ENCODE data around the gene ATXN1L.

The ATXN1L gene

DNA sequence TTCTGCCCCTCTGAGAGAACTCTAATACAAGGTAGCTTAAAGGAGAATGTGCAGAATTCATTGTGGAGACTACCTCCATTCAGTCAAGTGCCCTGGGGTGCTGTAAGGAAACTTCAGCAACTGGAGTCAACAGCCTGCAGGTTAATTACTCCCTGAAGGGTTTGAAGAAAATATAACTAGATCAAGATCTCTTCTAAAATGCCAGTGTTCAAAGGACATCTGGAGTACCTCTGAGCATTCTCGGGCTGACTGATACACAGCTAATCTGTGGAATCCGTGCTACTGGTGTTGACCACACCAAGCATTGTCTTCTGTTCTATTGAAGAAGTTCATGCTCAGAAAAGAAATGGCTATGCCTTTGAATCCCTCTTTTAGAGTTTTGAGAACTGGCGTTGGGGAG lies 11.5 kb upstream of the ATXN1L start:
- TF ChIP-seq CTCF (IDR thresholded peaks at IDR 0.05) = no peak
- no peak for DNase-seq
- no peaks in the 10 kb centered on the region for H3K36me3 ChIP-seq
- intact Hi-C loops (cut with DNase I; ENCODE audit: low total_unique reads) = no loop called here
- no peaks in the 10 kb centered on the region for H3K27me3 ChIP-seq
- H3K4me3 ChIP-seq = no peak overlapping the region
- no peaks in the 10 kb centered on the region for H3K4me1 ChIP-seq
- no peaks in the 10 kb centered on the region for H3K9me3 ChIP-seq
- no peak overlapping the region for H3K27ac ChIP-seq

DNA sequence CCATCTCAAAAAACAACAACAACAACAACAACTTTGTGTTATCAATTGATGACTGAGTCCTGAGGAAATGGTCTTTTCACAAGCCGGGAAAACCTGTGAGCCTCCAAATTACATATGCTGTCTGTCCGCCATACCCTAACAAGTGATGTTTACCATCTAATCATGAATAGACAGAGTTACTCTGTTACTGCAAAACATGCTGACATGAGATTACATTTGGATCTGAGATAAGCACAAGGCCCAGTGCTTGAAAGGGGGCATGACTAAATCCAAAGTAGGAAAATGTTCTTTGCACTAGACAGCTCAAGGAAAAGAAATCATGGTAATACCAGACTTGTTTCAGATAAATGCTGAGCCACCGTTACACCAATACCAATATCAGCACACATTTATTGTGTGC lies 8.6 kb upstream of the ATXN1L start:
- Histone ChIP-seq H3K4me1 (no peaks in the 10 kb centered on the region), H3K36me3 (no peaks in the 10 kb centered on the region), H3K27me3 (no peaks in the 10 kb centered on the region), H3K27ac (no peak overlapping the region), H3K9me3 (no peaks in the 10 kb centered on the region), H3K4me3 (no peak overlapping the region)
- no peak for TF ChIP-seq CTCF (IDR thresholded peaks at IDR 0.05)
- intact Hi-C loops (cut with DNase I; ENCODE audit: low total_unique reads) = no loop called here
- DNase-seq = no peak

GRCh38 chr16:71840052-71840451 lies 5.7 kb upstream of the ATXN1L start:
- H3K27me3 ChIP-seq = no peaks in the 10 kb centered on the region
- H3K4me3 ChIP-seq = no peak overlapping the region
- TF ChIP-seq CTCF (IDR thresholded peaks at IDR 0.05) = no peak
- DNase-seq = no peak
- no peaks in the 10 kb centered on the region for H3K9me3 ChIP-seq
- no peak overlapping the region for H3K27ac ChIP-seq
- intact Hi-C loops (cut with DNase I; ENCODE audit: low total_unique reads) = no loop called here
- no peaks in the 10 kb centered on the region for H3K36me3 ChIP-seq
- H3K4me1 ChIP-seq = peaks cover 0 to 2% (median 0%) of the 10 kb centered on the region in 4 donors

- TF ChIP-seq CTCF (IDR thresholded peaks at IDR 0.05) = no peak
- DNase-seq = no peak
- H3K4me1 ChIP-seq = peaks cover 0 to 22% (median 13%) of the 10 kb centered on the region in 4 donors
- no peak overlapping the region for H3K4me3 ChIP-seq
- no peak overlapping the region for H3K27ac ChIP-seq
- peaks cover 1 to 6% (median 2%) of the 10 kb centered on the region in 3 donors for H3K36me3 ChIP-seq
- intact Hi-C loops (cut with DNase I; ENCODE audit: low total_unique reads) = no loop called here
- H3K27me3 ChIP-seq = no peaks in the 10 kb centered on the region
- no peaks in the 10 kb centered on the region for H3K9me3 ChIP-seq
Observed at GRCh38 chr16:71843572-71843971, 2.2 kb upstream of the ATXN1L start.

DNA sequence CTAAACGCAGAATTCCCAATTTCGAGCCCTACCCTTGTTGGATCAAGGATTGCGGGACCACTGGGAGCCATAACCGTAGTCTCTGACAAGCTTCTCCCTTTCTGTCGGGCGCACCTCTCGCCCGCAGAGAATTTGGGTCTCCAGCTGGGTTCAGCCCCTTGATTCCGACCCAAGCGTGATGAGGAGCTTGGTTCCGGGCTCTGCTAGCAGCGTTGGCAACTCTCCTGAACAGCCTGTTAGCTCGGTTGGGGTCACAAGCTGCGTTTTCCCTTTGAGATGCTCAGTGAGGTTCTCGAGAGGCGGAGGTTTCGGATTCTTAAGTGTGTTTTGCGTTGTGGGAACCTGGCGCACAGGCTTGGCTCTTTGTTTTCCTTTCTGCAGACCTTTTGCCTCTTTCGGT lies 655 bp downstream of the ATXN1L start:
- no peak for TF ChIP-seq CTCF (IDR thresholded peaks at IDR 0.05)
- Histone ChIP-seq H3K27me3 (no peaks in the 10 kb centered on the region), H3K4me3 (peak overlapping the region; percentile 81 to 99), H3K9me3 (no peaks in the 10 kb centered on the region), H3K27ac (peak overlapping the region; percentile 90 to 96), H3K36me3 (peaks cover 28 to 33% (median 31%) of the 10 kb centered on the region in 3 donors), H3K4me1 (peaks cover 0 to 22% (median 13%) of the 10 kb centered on the region in 4 donors)
- intact Hi-C loops (cut with DNase I; ENCODE audit: low total_unique reads) = loop anchor here (5.0 kb wide), 1 partner anchor 34 kb away; no protein-coding TSS in a partner anchor
- no peak for DNase-seq

GRCh38 chr16:71847096-71847495 lies 1.3 kb downstream of the ATXN1L start:
- peaks cover 0 to 22% (median 13%) of the 10 kb centered on the region in 4 donors for H3K4me1 ChIP-seq
- no peak for DNase-seq
- no peak for TF ChIP-seq CTCF (IDR thresholded peaks at IDR 0.05)
- no peaks in the 10 kb centered on the region for H3K27me3 ChIP-seq
- intact Hi-C loops (cut with DNase I; ENCODE audit: low total_unique reads) = loop anchor here (5.0 kb wide), 1 partner anchor 35 kb away; no protein-coding TSS in a partner anchor
- no peaks in the 10 kb centered on the region for H3K9me3 ChIP-seq
- peaks cover 34 to 40% (median 37%) of the 10 kb centered on the region in 3 donors for H3K36me3 ChIP-seq
- peak overlapping the region in 1 of 2 donors; percentile 96 for H3K27ac ChIP-seq
- peak overlapping the region; percentile 81 to 99 for H3K4me3 ChIP-seq
